ENCODE data around the gene ALDH18A1.

The ALDH18A1 gene

DNA sequence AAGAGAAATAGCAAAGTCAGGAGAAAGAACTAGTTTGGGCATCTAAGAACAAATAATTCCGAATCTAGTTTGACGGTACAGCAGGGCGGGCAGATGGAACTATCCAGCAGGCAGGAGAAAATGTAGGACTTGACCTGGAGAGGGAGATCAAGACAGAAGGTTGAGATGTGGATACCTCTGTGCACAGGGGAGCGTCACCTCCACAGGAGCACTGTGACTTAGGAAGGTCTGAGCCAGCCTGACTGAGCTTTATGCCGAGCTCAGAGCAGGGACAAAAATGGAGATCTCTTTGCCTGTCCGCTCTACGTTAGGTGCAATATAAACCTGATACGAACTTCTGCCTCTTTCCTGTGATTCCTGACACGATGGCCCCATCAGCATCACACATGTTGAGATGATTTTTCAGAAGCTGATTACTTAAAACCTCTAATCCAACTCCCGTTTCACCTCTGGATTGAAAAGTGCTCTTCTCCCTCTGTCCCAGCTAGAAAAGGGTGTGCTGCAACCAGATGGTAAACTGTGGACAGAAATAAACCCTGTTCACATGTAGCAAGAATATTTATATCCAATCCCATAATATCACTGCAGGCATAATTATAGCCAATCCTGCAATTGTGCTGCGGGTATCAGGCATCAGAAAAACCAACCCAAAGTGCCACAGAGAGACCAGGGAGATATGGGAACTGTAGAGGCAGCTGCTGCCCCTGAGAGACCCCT lies 81.7 kb downstream of the ALDH18A1 start:
- no peak for DNase-seq

DNA sequence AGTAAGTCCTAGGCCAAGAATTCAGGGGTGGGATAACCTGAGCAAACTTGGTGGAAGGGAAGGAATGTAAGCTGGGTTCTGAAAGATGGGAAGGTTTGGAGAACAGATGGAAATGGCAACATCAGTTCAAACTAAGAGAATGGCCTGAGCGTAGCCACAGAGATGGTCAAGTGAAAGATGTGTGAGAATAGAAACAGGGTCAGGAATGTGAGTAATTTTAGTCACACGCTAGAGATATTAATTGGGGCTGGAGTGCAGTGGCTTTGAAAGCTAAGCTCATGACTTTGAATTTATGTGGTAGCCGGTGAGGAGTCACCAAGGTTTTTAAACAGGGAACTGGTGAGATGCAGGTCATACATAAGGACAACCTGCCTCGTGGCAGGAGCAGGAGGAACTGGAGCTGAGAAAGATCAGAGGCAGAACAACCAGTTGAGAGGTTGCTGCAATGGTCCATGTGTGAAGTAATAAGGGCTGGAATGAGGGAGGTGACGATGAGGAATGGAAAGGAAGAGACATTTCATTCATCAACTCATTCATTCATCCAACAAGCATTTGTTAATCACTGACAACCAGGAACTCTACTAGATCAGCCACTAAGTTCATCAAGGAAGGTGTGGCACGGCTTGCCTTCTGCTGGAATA lies 82.4 kb downstream of the ALDH18A1 start:
- DNase-seq = no peak

DNA sequence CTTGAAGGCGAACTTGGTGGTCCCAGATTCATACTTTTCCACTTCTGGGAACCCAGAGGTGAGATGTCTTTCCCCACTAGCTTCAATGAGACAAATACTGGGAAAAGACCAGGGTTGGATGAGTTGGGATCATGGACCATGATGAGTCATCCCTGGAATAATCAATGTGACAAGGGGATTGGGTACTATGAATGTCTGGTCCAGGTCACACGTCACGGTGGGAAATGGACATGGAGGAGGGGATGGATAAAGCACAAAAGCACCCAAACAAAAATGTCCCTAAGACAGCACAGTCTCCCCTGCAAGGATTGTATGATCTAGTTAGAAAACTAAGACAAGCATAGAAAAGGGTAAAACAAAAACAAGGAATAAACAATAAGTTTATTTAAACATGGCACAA lies 83.0 kb downstream of the ALDH18A1 start:
- DNase-seq = no peak

- DNase-seq = no peak
These were observed 84.2 kb downstream of the ALDH18A1 start for GRCh38 chr10:95572131-95572820.

- no peak for DNase-seq
These were observed 85.1 kb downstream of the ALDH18A1 start for GRCh38 chr10:95571390-95571789.

GRCh38 chr10:95569368-95569767 lies 87.1 kb downstream of the ALDH18A1 start:
- no peak for DNase-seq

DNA sequence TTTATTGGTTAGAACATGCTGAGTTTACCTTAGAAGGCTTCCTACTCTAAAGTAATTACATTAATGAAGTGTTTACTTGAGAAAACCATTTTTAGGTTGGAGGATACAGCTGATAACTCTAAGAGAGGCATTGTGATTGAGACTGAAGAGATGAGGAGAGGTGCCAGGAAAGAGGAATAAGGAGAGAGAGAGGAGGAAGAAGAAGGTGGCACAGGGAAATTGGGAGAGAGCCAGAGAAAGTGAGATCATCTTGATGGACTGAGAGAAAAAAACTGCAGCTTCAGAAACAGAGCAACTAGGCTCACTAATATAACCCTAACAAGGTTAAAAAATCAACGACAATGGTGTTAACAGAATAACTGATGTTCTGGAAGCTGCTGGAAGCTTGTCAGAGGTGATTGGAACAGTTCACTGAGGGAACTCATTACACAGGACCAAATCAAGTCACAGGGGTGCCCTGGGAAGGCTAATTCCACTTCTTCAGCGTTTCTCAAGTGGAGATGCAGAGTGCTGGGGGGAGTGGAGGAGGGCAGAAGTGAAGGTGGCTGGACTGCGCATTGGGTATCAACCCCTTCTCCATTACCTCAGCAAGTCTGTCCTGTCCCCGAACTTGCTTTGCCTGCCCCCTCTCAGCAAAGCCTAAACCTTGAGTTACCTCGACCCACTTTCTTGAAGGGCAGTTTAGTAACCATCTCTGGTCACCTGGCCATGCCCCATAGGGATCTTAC lies 88.4 kb downstream of the ALDH18A1 start:
- no peak for DNase-seq

DNA sequence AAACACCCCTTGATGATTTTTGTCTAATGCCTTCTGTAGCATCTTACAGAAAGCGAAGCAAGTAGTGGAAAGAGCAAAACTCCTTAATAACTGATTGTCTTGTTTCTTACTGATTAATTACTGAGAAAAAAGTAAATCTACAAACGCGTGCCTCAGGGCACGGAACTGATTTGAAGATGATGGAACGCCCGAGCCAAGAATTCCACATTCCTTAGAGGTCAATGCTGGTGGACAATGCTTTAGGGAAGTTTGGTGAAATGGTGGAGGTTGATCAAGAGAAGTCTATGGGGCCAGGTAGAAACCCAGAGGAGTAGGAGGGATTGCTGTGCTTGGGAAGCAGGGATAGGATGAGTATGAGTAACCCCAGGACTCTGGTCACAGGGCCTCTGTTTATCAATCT lies 90.4 kb downstream of the ALDH18A1 start:
- no peak for DNase-seq

DNA sequence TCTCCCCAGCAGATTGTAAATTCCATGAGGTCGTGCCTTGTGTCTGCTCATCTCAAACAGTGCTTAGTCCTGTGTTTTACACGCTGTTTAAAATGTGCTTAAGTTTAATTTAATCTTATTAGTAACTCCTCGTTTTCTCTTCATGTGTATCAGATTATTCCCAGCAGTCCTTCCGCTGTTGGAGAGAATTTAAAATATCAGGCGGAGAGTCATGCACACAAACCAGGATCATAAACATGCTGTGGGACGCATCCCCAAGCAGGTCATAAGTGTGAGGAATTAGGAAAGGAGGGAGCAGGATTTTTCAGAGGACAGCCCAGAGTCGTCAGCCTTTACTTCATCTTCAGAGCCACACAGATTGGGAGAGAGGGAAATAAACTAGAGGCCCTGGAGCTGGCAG lies 91.2 kb downstream of the ALDH18A1 start:
- no peak for DNase-seq

DNA sequence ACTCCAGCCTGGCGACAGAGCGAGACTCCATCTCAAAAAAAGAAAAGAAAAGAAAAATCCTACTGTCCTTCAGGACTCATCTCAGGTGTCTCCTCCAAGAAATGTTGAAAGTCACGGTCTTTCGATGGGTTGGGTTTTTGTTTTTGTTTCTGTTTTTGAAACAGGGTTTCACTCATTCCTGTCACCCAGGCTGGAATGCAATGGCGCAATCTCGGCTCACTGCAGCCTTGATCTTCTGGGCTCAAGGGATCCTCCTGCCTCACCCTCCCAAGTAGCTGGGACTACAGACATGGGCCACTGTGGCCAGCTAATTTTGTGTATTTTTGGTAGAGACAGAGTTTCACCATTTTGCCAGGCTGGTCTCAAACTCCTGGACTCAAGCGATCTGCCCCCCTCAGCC lies 92.2 kb downstream of the ALDH18A1 start:
- no peak for DNase-seq

GRCh38 chr10:95562341-95562965 lies 94.1 kb downstream of the ALDH18A1 start:
- DNase-seq = no peak

- DNase-seq = no peak
These were observed 94.7 kb downstream of the ALDH18A1 start for GRCh38 chr10:95561864-95562177.

DNA sequence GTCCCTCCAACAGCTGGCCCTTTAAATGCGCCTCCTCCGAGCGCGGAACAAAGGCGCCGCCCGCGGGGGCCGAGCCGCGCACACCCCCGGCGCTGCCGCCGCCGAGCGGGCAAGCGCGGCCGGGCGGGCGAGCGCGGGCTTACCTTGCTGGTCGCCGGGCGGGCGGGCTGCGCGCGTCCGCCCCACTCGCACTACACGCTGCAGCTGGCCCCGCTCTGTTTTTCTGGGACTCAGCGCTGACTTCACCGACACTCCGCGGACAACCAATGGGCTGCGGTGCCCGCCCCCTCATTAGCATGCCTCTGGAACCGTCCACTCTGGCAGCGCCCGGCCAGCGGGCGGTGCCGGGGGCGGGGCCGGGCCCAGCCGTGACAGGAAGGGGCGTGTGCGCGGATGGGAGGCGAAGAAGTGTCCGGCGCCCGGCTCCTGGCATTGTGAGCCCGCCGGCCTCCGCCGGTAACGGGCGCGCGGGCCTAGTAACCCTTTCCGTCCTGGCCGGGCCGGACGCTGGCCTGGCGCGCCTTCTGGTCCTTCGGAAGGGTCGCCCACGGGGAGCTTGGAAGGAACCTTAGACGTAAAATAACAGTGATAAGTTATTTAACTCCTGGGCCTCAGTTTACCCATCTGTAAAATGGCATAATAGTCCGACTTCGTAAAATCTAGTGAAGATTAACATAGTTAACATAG lies 95.2 kb downstream of the ALDH18A1 start, which contains the start of gene SORBS1:
Gene SORBS1 (minus strand): TSS at position 195 of the 687 bp plus-strand sequence. CDS start 120,236 bp downstream, outside the sequence.
- peak; percentile 83 for DNase-seq

GRCh38 chr10:95560278-95561176 lies 96.0 kb downstream of the ALDH18A1 start:
- DNase-seq = peak; percentile 13

GRCh38 chr10:95559896-95560277 lies 96.6 kb downstream of the ALDH18A1 start:
- no peak for DNase-seq

DNA sequence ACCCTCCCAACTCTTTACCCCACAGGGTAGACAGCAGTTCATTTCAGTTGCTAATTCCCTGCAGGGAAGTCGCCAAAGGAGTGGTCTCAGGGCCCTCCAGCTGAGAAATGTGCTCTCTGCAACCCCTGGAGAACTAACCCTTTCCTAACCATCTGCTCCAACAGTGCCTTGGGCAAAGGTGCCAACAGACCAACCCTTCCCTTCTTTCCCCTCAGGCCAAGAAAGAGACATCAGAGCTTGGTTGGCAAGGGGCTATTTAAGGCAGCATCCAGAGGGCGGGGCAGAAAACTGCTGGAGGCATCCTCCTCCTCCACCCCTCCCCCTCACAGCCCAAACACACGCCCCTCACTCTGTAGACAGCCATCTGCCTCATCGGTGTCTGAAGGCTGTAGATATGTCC lies 97.0 kb downstream of the ALDH18A1 start:
- DNase-seq = no peak

DNA sequence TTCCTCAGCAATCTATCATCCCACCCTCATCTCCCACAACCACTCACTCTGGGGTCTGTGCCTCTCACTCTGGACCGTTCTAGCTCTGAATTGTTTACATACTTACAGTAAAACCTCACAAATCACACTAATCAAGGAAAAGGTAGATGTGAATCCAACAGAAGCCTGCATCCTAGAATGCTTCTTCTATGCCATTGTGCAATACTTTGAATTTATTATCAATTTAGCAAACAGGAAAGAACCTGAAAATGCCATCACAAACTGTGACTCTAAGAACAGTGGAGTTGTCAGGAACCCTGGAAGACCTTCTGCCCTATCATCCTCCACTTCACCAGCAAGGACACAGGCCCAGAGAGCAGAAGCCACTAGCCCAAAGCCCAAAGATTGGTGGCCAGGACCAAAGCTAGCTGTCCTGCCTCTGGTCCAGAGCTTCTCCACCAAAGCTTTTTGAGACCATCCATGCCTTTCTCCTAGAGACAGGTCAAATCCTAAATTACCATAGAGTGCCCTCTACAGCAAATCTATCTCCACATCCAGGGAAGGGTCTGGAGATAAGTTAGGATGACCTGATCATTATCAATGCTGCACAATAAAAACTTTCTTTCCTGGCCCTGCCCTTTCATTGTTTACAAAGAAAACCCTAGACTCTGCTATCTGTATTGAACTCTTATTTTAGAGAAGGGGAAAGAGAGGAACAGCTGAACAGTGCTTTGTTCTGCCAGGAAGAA lies 97.8 kb downstream of the ALDH18A1 start:
- DNase-seq = no peak

GRCh38 chr10:95556994-95557767 lies 99.3 kb downstream of the ALDH18A1 start:
- DNase-seq = no peak
